ENCODE measurements around the gene ATM. TPM values are rescaled to one million over a fixed set of nuclear protein-coding genes. Genes with fewer than 3 reads are reported as not detected.
"Not testable (repeated sequence)": the region's sequence is repeated elsewhere in the genome, so short reads cannot be mapped to it uniquely, and the experiment has no call there.

Gene ATM
- total RNA-seq, 2 donors from 2014 or later = 32.9 to 80.9 TPM

- no peak overlapping the region for H3K4me3 ChIP-seq
- intact Hi-C loops (cut with DNase I) = no loop called here
- TF ChIP-seq POLR2AphosphoS5 (IDR thresholded peaks at IDR 0.05) (no peak), CTCF (IDR thresholded peaks at IDR 0.05) (no peak), POLR2A (IDR thresholded peaks at IDR 0.05) (no peak)
- no peak overlapping the region for H3K27ac ChIP-seq
- no peaks in the 10 kb centered on the region for H3K9me3 ChIP-seq
- no peak for DNase-seq (ENCODE audit: low spot score)
- H3K27me3 ChIP-seq (replicated peaks; ENCODE audit: insufficient read depth) = no peaks in the 10 kb centered on the region
- H3K4me1 ChIP-seq (replicated peaks) = no peaks in the 10 kb centered on the region
- WGBS = 58% methylated on average over 1 of the region's 1 CpG
- no peaks in the 10 kb centered on the region for H3K36me3 ChIP-seq
Observed at GRCh38 chr11:108393046-108393445, 170.2 kb downstream of the ATM start.

DNA sequence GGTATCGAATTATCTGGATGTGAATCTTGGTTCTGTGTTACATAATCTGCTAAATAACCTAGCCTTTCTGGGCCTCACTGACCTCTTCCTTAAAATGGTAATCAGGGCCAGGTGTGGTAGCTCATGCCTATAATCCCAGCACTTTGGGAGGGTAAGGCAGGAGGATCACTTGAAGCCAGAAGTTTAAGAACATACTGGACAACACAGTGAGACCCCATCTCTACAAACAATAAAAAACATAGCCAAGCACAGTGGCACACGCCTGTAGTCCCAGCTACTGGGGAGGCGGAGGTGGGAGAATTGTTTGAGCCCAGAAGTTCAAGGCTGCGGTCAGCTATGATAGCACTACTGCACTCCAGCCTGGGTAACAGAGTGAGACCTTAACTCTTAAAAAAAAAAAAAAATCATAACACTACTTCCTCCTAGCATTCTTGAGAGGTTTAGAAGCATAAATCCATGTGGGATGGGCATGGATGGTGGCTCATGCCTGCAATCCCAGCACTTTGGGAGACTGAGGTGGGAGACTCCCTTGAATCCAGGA, 171.9 kb downstream of the ATM start:
- no peaks in the 10 kb centered on the region for H3K4me1 ChIP-seq (replicated peaks)
- H3K27ac ChIP-seq = no peak overlapping the region
- intact Hi-C loops (cut with DNase I) = no loop called here
- WGBS = 96% methylated on average over 4 of the region's 4 CpGs
- H3K4me3 ChIP-seq = no peak overlapping the region
- TF ChIP-seq CTCF (IDR thresholded peaks at IDR 0.05) (no peak), POLR2AphosphoS5 (IDR thresholded peaks at IDR 0.05) (no peak), POLR2A (IDR thresholded peaks at IDR 0.05) (no peak)
- no peaks in the 10 kb centered on the region for H3K9me3 ChIP-seq
- no peaks in the 10 kb centered on the region for H3K27me3 ChIP-seq (replicated peaks; ENCODE audit: insufficient read depth)
- DNase-seq (ENCODE audit: low spot score) = no peak
- no peaks in the 10 kb centered on the region for H3K36me3 ChIP-seq

DNA sequence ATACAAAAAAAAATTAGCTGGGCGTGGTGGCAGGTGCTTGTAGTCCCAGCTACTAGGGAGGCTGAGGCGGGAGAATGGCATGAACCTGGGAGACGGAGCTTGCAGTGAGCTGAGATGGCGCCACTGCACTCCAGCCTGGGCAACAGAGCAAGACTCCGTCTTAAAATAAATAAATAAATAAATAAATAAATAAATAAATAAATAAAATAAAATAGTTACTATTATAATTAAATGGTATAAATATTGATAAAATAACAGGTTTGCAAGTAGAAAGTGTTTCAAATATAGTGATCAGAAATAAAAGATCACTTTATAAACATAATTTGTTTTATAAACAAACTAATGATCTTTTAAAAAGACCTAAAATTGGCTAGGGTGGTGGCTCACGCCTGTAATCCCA, 173.8 kb downstream of the ATM start:
- H3K27ac ChIP-seq; H3K36me3 ChIP-seq; intact Hi-C loops (cut with DNase I); DNase-seq (ENCODE audit: low spot score); H3K4me1 ChIP-seq (replicated peaks); H3K27me3 ChIP-seq (replicated peaks; ENCODE audit: insufficient read depth); H3K4me3 ChIP-seq; H3K9me3 ChIP-seq: not testable (repeated sequence)
- WGBS = 93% methylated on average over 6 of the region's 6 CpGs

GRCh38 chr11:108398439-108398838, 175.6 kb downstream of the ATM start:
- H3K27ac ChIP-seq = no peak overlapping the region
- no peaks in the 10 kb centered on the region for H3K4me1 ChIP-seq (replicated peaks)
- no peak for TF ChIP-seq POLR2AphosphoS5 (IDR thresholded peaks at IDR 0.05)
- no peak for TF ChIP-seq CTCF (IDR thresholded peaks at IDR 0.05)
- no peak for TF ChIP-seq POLR2A (IDR thresholded peaks at IDR 0.05)
- no peak overlapping the region for H3K4me3 ChIP-seq
- 81% methylated on average over 6 of the region's 6 CpGs for WGBS
- no peak for DNase-seq (ENCODE audit: low spot score)
- no peaks in the 10 kb centered on the region for H3K27me3 ChIP-seq (replicated peaks; ENCODE audit: insufficient read depth)
- no peaks in the 10 kb centered on the region for H3K36me3 ChIP-seq
- intact Hi-C loops (cut with DNase I) = no loop called here
- no peaks in the 10 kb centered on the region for H3K9me3 ChIP-seq

DNA sequence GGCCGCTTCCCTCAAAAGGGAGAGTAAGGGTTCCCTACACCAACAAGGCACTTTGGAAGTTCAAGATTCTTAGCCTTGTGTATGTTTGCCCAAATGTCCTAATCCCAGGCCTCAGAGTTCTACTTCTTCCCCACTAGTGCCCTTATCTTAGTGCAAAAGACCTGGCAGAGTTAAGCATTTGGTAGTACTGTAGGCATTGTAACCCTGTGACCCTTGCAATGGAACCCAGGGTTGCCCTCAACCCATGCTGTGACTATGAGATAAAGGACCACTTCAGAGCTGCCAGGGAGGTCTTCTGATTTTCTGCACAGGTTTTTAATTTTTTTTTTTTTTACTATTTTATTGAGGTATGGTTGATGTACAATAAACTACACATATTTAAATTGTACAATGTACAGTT, 179.4 kb downstream of the ATM start:
- no peaks in the 10 kb centered on the region for H3K9me3 ChIP-seq
- H3K4me3 ChIP-seq = no peak overlapping the region
- no peaks in the 10 kb centered on the region for H3K27me3 ChIP-seq (replicated peaks; ENCODE audit: insufficient read depth)
- no peak for DNase-seq (ENCODE audit: low spot score)
- no peak for TF ChIP-seq POLR2AphosphoS5 (IDR thresholded peaks at IDR 0.05)
- no peak for TF ChIP-seq CTCF (IDR thresholded peaks at IDR 0.05)
- no peak for TF ChIP-seq POLR2A (IDR thresholded peaks at IDR 0.05)
- no peaks in the 10 kb centered on the region for H3K36me3 ChIP-seq
- WGBS = 95% methylated on average over 1 of the region's 1 CpG
- no peaks in the 10 kb centered on the region for H3K4me1 ChIP-seq (replicated peaks)
- no peak overlapping the region for H3K27ac ChIP-seq
- intact Hi-C loops (cut with DNase I) = no loop called here
